IMR-90 (cell line): ENCODE data around the gene ZNF385D. TPM values are rescaled to one million over a fixed set of nuclear protein-coding genes. Genes with fewer than 3 reads are reported as not detected.

Source experiments
- ATAC-seq: fragments of 200-7000 bp; cut with Tn5 transposase; 2 replicates; pipeline ENCODE4 v1.9.1; 2020; ENCODE audit warnings: low read depth, mild to moderate bottlenecking, moderate library complexity
- BruUV-seq: library from RNA; stranded (reverse); fragments of 400-500 nt; replicated peaks from 2 replicates; lab custom pipeline; 2021; lab: Mats Ljungman, UMichigan
- CTCF ChIA-PET: fragments of 300-600 bp; formaldehyde crosslinking; extraction: SDS; loops from one replicate; lab custom pipeline; 2021; ENCODE audit warnings: antibody characterized with exemption; lab: Yijun Ruan, JAX
- POLR2A ChIA-PET: fragments of 300-600 bp; sonication (Branson Sonifier 250); formaldehyde crosslinking; loops from one replicate; lab custom pipeline; 2022; ENCODE audit warnings: antibody characterized with exemption; ENCODE audit not compliant: unreplicated experiment; lab: Charles Lee
- DNase-seq: peaks from one replicate; pipeline ENCODE4 v3.0.0; 2013
- H2AFZ ChIP-seq: replicated peaks from 2 replicates; pipeline ENCODE3; 2013; ENCODE audit warnings: low read length, mild to moderate bottlenecking; ENCODE audit not compliant: poor library complexity
- H2AK5ac ChIP-seq: 2 replicates; pipeline ENCODE4 v1.6.1; 2013; ENCODE audit warnings: low read depth, low read length, inconsistent platforms
- H2AK9ac ChIP-seq: replicated peaks from 2 replicates; pipeline ENCODE3; 2013; ENCODE audit warnings: mild to moderate bottlenecking, low read depth, low read length, moderate library complexity; ENCODE audit not compliant: poor library complexity
- H2BK120ac ChIP-seq: 2 replicates; pipeline ENCODE4 v1.6.1; 2013; ENCODE audit warnings: low read depth, low read length, inconsistent platforms
- H2BK15ac ChIP-seq: 3 replicates; pipeline ENCODE4 v1.6.1; 2013; ENCODE audit warnings: low read depth, low read length, inconsistent platforms
- H2BK20ac ChIP-seq: 2 replicates; pipeline ENCODE4 v1.6.1; 2013; ENCODE audit warnings: low read depth, mild to moderate bottlenecking, inconsistent platforms, low read length, moderate library complexity
- H2BK5ac ChIP-seq: 2 replicates; pipeline ENCODE4 v1.6.1; 2013; ENCODE audit warnings: mild to moderate bottlenecking, low read depth, low read length, inconsistent platforms; ENCODE audit not compliant: poor library complexity, severe bottlenecking
- H3K14ac ChIP-seq: replicated peaks from 2 replicates; pipeline ENCODE4 v1.6.1; 2013; ENCODE audit warnings: low read depth, low read length, inconsistent platforms
- H3K18ac ChIP-seq: 2 replicates; pipeline ENCODE4 v1.6.1; 2013; ENCODE audit warnings: low read depth, low read length, control low read depth
- H3K23ac ChIP-seq: 2 replicates; pipeline ENCODE4 v1.6.1; 2013; ENCODE audit warnings: low read depth, low read length, inconsistent platforms
- H3K27ac ChIP-seq: 2 replicates; pipeline ENCODE4 v1.5.1; 2013; ENCODE audit warnings: mild to moderate bottlenecking, control low read depth, low read length; ENCODE audit not compliant: insufficient read depth
- H3K27me3 ChIP-seq: 2 replicates; pipeline ENCODE4 v1.6.1; 2013; ENCODE audit warnings: low read length; ENCODE audit not compliant: control insufficient read depth, insufficient read depth
- H3K36me3 ChIP-seq: 2 replicates; pipeline ENCODE4 v1.6.1; 2013; ENCODE audit warnings: low read length, mixed read lengths; ENCODE audit not compliant: control insufficient read depth, insufficient read depth
- H3K4ac ChIP-seq: 2 replicates; pipeline ENCODE4 v1.6.1; 2013; ENCODE audit warnings: low read depth, low read length, inconsistent platforms
- H3K4me1 ChIP-seq: 2 replicates; pipeline ENCODE4 v1.6.1; 2013; ENCODE audit warnings: low read length, mixed read lengths; ENCODE audit not compliant: control insufficient read depth, insufficient read depth
- H3K4me2 ChIP-seq: 2 replicates; pipeline ENCODE4 v1.6.1; 2013; ENCODE audit warnings: low read depth, mild to moderate bottlenecking, control low read depth, low read length, moderate library complexity
- H3K4me3 ChIP-seq: 2 replicates; pipeline ENCODE4 v1.5.1; 2013; ENCODE audit warnings: low read depth, mild to moderate bottlenecking, control low read depth, low read length, moderate library complexity; ENCODE audit not compliant: insufficient read depth
- H3K56ac ChIP-seq: 2 replicates; pipeline ENCODE4 v1.6.1; 2013; ENCODE audit warnings: low read length, inconsistent platforms; ENCODE audit not compliant: insufficient read depth; ENCODE audit errors: extremely low read depth
- H3K79me1 ChIP-seq, 2 experiments: 2 replicates each; pipeline ENCODE4 v1.6.1; 2013; ENCODE audit warnings: low read length in 2 of 2, inconsistent platforms in 1 of 2, low read depth in 1 of 2
- H3K9ac ChIP-seq: 2 replicates; pipeline ENCODE4 v1.6.1; 2013; ENCODE audit warnings: low read depth, low read length, control low read depth
- H3K9me1 ChIP-seq: 2 replicates; pipeline ENCODE4 v1.6.1; 2013; ENCODE audit warnings: low read length, inconsistent platforms; ENCODE audit not compliant: insufficient read depth
- H3K9me3 ChIP-seq: 2 replicates; pipeline ENCODE4 v1.6.1; 2013; ENCODE audit warnings: low read length; ENCODE audit not compliant: control insufficient read depth, insufficient read depth
- H4K20me1 ChIP-seq: 2 replicates; pipeline ENCODE4 v1.6.1; 2013; ENCODE audit warnings: low read length, inconsistent platforms; ENCODE audit not compliant: insufficient read depth
- H4K5ac ChIP-seq: 2 replicates; pipeline ENCODE4 v1.6.1; 2013; ENCODE audit warnings: mild to moderate bottlenecking, low read depth, low read length, control low read depth
- H4K8ac ChIP-seq, 2 experiments: 2 replicates each; pipeline ENCODE4 v1.6.1; 2013; ENCODE audit warnings: low read depth in 2 of 2, low read length in 2 of 2, control low read depth in 1 of 2, inconsistent platforms in 1 of 2
- H4K91ac ChIP-seq: 2 replicates; pipeline ENCODE4 v1.6.1; 2013; ENCODE audit warnings: low read depth, low read length, inconsistent platforms; ENCODE audit not compliant: insufficient read depth
- CEBPB ChIP-seq: IDR thresholded peaks from 2 replicates; pipeline ENCODE4 v1.6.1; 2012; ENCODE audit warnings: low read depth, low read length, improper control_type of control experiment
- ELK1 ChIP-seq: fragments of 150-350 bp; IDR thresholded peaks from 2 replicates; pipeline ENCODE4 v1.6.1; 2016; ENCODE audit warnings: low read depth, mild to moderate bottlenecking, low read length, moderate library complexity, borderline replicate concordance
- FOS ChIP-seq: fragments of 150-350 bp; IDR thresholded peaks from 2 replicates; pipeline ENCODE4 v1.6.1; 2016; ENCODE audit warnings: low read depth, low read length
- MAZ ChIP-seq: IDR thresholded peaks from 2 replicates; pipeline ENCODE4 v1.6.1; 2012; ENCODE audit warnings: low read depth, mild to moderate bottlenecking, low read length, improper control_type of control experiment, moderate library complexity, borderline replicate concordance
- MXI1 ChIP-seq: IDR thresholded peaks from 2 replicates; pipeline ENCODE4 v1.6.1; 2012; ENCODE audit warnings: low read depth, mild to moderate bottlenecking, low read length, moderate library complexity, borderline replicate concordance
- USF2 ChIP-seq: fragments of 150-350 bp; IDR thresholded peaks from 2 replicates; pipeline ENCODE4 v1.6.1; 2017; ENCODE audit warnings: mild to moderate bottlenecking, antibody characterized with exemption, low read length, low read depth
- WGBS, 2 experiments: methylation state at CpG; one replicate each; pipeline versions ENCODE4 v1.1.5 to v1.1.7; 2013; ENCODE audit warnings: missing lambda C conversion rate in 2 of 2; ENCODE audit not compliant: insufficient read length in 1 of 2; ENCODE audit errors: extremely low coverage in 2 of 2; 5-methylcytosine and 5-hydroxymethylcytosine counted together
- dilution Hi-C: fragments of 300-500 bp; cut with HindIII; formaldehyde crosslinking; loops from one replicate; pipeline ENCODE4 v1.14.3; 2018; ENCODE audit warnings: low sequenced_read_pairs; ENCODE audit not compliant: unreplicated experiment
- in situ Hi-C: fragments of 300-500 bp; cut with MboI; formaldehyde crosslinking; loops from 3 replicates; pipeline ENCODE4 v1.14.3; 2019; ENCODE audit warnings: low sequenced_read_pairs, inconsistent platforms, mixed read lengths
- intact Hi-C: fragments of 100-400 bp; cut with micrococcal nuclease; formaldehyde crosslinking; loops from 2 replicates; pipeline ENCODE4 v1.10.0; 2022
- polyA plus RNA-seq, 3 experiments: library from polyadenylated mRNA; depleted of rRNA; stranded (reverse); fragments of >200 nt; gene quantifications; 2 replicates each; pipeline ENCODE4 v1.2.3, GENCODE V29; 2012; ENCODE audit warnings: low replicate concordance in 1 of 3
- total RNA-seq: library from RNA; depleted of rRNA; stranded (reverse); fragments of >200 nt; gene quantifications from 2 replicates; pipeline ENCODE4 v1.2.3, GENCODE V29; 2012

ZNF385D gene
- total and polyA plus RNA-seq, 2 of the 4 experiments (the other 2 are of a cell fraction), result 0.18 to 2.4 TPM

- Histone ChIP-seq H3K4me1 (no peaks in the 10 kb centered on the region), H4K91ac (no peak overlapping the region), H3K4me3 (no peak overlapping the region), H3K9me1 (no peaks in the 10 kb centered on the region), H3K9me3 (no peaks in the 10 kb centered on the region; the same call in 1 of the 2 replicates), H2AK5ac (no peak overlapping the region), H2BK20ac (no peak overlapping the region), H4K5ac (no peak overlapping the region), H3K18ac (no peak overlapping the region), H4K20me1 (no peaks in the 10 kb centered on the region), H4K8ac (no peak overlapping the region), H3K14ac (no peak overlapping the region), H2BK120ac (no peak overlapping the region), H3K27me3 (no peaks in the 10 kb centered on the region), H2AFZ (no peak overlapping the region), H3K36me3 (no peaks in the 10 kb centered on the region), H3K4ac (no peak overlapping the region), H3K4me2 (no peak overlapping the region), H3K56ac (no peak overlapping the region), H2AK9ac (no peak overlapping the region), H2BK5ac (no peak overlapping the region), H3K9ac (no peak overlapping the region), H3K27ac (no peak overlapping the region), H2BK15ac (no peak overlapping the region), H3K79me1 (no peaks in the 10 kb centered on the region), H3K23ac (no peak overlapping the region)
- intact Hi-C loops, result no loop called here
- no peak for ATAC-seq
- WGBS, 2 experiments, result 20% methylated on average over 1 of the region's 3 CpGs; no CpG with 5 or more reads in 1 of the 2 experiments
- dilution Hi-C loops, result no loop called here
- TF ChIP-seq CEBPB (no peak), FOS (no peak), MAZ (no peak), ELK1 (no peak), USF2 (no peak), MXI1 (no peak)
- no TSS peak for BruUV-seq
- POLR2A ChIA-PET, result interaction anchor here (0.7 kb wide), 1 partner anchor 24 kb away, joined by 9 read pairs; no protein-coding TSS in a partner anchor
- CTCF ChIA-PET, result no interaction called here
- no peak for DNase-seq
- in situ Hi-C loops, result no loop called here
Observed at GRCh38 chr3:21446027-21446426, 305.0 kb downstream of the ZNF385D start.
